Islet precursor cell (in vitro differentiated cells): ENCODE results near the gene OS9.
A peak's percentile ranks its signal among the peaks of the same experiment; 100 is the strongest.
"Not testable (repeated sequence)": the region's sequence is repeated elsewhere in the genome, so short reads cannot be mapped to it uniquely, and the experiment has no call there.

Source experiments
- DNase-seq: peaks from one replicate; pipeline ENCODE4 v3.0.0-alpha.2; 2018

OS9 gene

DNA sequence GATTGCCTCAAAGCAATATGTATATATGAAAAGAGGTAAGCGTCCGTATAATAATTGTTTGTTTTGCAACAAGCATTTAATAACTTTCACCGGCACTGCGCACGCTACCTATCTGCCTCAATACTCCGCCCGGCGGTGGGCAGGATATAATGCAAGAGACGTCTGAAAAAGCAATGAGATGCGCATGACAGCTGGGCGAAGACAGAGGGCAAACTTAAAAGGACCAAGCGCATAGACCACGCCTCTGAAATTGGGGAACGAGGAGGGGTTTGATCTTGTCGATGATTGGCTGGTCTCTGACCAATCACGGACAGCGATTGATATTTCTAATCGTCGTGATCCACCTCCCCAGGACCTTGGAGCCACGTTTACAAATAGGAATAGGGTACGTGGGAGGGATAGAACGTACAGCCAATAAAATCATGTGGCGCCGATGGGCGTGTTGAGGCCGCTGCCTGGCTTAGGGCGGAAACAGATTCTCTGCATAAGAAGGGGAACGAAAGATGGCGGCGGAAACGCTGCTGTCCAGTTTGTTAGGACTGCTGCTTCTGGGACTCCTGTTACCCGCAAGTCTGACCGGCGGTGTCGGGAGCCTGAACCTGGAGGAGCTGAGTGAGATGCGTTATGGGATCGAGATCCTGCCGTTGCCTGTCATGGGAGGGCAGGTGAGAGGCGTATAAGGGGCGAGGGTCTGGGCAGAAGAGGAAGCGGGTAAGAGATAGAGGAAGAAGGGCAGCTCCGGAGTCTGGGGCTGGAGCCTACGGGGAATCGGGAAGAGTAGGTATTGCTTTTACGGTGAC lies at the start of gene OS9:
OS9 (plus strand) TSS at position 474 of the 800 bp plus-strand sequence; CDS start at position 504, 30 bp downstream.
- DNase-seq = peak; percentile 100

DNA sequence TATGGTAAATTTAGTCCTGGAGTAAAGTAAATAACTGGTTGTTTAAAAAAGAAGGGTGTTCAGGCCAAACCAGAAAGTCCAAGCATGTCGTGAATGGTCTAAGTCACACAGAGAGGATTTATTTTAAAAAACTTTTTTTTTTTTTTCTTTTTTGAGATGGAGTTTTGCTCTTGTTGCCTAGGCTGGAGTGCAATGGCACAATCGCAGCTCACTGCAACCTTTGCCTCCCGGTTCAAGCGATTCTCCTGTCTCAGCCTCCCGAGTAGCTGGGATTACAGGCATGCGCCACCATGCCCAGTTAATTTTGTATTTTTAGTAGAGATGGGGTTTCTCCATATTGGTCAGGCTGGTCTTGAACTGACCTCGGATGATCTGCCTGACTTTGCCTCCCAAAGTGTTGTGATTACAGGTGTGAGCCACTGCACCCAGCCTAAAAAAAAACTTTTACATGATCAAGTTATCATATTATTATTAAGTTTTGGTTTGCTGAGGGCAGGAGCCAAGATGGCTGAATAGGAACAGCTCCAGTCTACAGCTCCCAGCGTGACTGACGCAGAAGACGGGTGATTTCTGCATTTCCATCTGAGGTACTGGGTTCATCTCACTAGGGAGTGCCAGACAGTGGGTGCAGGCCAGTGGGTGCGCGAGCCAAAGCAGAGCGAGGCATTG lies 47.8 kb upstream of the OS9 start:
- not testable (repeated sequence) for DNase-seq

DNA sequence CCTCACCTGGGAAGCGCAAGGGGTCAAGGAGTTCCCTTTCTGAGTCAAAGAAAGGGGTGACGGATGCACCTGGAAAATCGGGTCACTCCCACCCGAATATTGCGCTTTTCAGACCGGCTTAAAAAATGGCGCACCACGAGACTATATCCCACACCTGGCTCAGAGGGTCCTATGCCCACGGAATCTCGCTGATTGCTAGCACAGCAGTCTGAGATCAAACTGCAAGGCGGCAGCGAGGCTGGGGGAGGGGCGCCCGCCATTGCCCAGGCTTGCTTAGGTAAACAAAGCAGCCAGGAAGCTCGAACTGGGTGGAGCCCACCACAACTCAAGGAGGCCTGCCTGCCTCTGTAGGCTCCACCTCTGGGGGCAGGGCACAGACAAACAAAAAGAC lies 47.3 kb upstream of the OS9 start:
- DNase-seq = not testable (repeated sequence)

- no peak for DNase-seq
Measured at GRCh38 chr12:57654042-57654441, 39.9 kb upstream of the OS9 start.

GRCh38 chr12:57655541-57656240 lies 38.2 kb upstream of the OS9 start:
- DNase-seq = no peak

- DNase-seq = not testable (repeated sequence)
Measured at GRCh38 chr12:57656408-57656807, 37.5 kb upstream of the OS9 start.

GRCh38 chr12:57657744-57658143 lies 36.2 kb upstream of the OS9 start:
- no peak for DNase-seq

GRCh38 chr12:57658890-57659289 lies 35.0 kb upstream of the OS9 start:
- DNase-seq = no peak

DNA sequence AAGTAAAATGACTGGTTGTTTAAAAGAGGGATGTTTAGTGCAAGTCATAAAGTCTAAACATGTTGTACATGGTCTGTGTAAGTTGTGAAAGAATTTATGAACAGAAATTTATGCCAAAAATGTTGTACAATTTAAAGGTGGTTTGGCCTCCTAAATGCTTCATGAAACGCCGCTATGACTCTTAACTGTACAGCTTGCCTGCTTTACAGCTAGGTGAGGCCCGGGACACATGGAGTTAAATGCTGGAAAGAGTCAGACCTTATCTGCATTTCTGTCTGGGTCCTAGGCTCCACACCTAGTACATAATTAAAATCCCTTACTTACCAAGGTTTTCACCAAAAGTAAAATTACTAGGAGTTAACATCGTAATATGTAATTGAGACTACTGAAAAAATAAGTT lies 32.6 kb upstream of the OS9 start:
- DNase-seq = no peak

- not testable (repeated sequence) for DNase-seq
Measured at GRCh38 chr12:57665066-57665820, 28.7 kb upstream of the OS9 start.

GRCh38 chr12:57666897-57667296 lies 27.0 kb upstream of the OS9 start:
- DNase-seq = no peak

DNA sequence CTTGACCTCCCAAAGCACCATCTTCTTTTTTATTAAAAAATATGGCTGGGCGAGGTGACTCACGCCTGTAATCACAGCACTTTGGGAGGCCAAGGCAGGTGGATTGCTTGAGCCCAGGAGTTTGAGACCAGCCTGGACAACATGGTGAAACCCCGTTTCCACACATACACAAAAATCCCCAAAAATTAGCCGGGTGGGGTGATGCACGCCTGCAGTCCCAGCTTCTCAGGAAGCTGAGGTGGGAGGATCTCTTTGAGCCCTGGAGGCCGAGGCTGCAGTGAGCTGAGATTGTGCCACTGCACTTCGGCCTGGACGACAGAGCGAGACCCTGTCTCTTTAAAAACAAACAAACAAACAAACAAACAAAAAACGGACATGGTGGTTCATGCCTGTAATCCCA lies 24.2 kb upstream of the OS9 start:
- DNase-seq = not testable (repeated sequence)

DNA sequence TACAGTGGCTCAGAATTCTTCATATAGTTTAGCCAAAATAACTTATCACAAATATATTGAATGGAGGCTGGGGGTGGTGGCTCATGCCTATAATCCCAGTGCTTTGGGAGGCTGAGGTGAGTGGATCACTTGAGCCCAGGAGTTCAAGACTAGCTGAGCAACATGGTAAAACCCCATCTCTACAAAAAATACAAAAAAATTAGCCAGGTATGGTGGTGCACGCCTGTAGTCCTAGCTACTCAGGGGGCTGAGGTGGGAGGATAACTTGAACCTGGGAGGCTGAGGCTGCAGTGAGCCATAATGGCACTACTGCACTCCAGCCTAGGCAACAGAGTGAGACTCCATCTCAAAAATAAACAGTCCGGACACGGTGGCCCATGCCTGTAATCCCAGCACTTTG lies 22.1 kb upstream of the OS9 start:
- DNase-seq = not testable (repeated sequence)

GRCh38 chr12:57672801-57673200 lies 21.1 kb upstream of the OS9 start:
- no peak for DNase-seq

- no peak for DNase-seq
Measured at GRCh38 chr12:57674691-57675090, 19.2 kb upstream of the OS9 start.

DNA sequence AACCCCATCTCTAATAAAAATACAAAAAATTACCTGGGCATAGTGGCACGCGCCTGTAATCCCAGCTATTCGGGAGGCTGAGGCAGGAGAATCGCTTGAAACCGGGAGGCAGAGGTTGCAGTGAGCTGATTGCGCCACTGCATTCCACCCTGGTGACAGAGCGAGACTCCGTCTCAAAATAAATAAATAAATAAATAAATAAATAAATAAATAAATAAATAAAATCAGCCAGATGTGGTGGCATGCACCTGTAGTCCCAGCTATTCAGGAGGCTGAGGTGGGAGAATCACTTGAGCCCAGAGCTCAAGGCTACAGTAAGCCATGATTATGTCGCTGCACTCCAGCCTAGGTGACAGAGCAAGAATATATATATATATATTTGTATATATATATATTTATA lies 16.0 kb upstream of the OS9 start:
- DNase-seq = not testable (repeated sequence)

GRCh38 chr12:57679697-57680096 lies 14.2 kb upstream of the OS9 start:
- DNase-seq = no peak

GRCh38 chr12:57687862-57688261 lies 6.1 kb upstream of the OS9 start:
- no peak for DNase-seq

GRCh38 chr12:57688931-57689330 lies 5.0 kb upstream of the OS9 start:
- no peak for DNase-seq

DNA sequence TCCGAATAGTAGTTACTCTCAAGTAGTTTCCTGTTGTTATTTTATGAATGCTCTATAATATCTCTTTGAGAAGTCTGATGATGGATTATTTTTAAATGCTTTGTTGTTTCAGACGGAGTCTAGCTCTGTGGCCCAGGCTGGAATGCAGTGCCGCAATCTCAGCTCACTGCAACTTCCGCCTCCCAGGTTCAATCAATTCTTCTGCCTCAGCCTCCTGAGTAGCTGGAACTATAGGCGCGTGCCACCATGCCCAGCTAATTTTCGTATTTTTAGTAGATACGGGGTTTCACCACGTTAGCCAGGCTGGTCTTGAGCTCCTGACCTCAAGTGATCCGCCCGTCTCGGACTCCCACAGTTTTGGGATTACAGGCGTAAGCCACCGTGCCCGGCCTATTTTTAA lies 1.4 kb upstream of the OS9 start:
- DNase-seq = no peak

- DNase-seq = no peak
Measured at GRCh38 chr12:57693317-57693658, 644 bp upstream of the OS9 start.

DNA sequence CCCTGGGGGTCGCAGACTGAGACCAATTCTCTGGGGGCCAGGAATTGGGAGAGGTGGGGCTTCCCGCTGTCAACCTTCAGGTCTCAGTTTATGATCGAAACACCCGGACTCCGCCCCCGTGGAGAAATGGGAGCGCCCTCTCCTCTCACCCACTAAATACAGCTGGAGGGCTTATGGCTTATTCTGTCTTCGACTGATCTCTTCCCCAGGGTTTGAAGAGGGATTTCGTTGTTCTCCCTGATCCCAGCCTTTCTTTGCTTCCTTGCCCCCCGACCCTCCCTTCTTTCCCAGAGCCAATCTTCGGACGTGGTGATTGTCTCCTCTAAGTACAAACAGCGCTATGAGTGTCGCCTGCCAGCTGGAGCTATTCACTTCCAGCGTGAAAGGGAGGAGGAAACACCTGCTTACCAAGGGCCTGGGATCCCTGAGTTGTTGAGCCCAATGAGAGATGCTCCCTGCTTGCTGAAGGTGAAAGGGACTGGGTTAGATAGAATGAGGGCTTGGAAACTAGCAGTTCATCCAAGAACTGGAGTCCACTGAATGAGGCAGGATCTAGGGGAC lies 607 bp downstream of the OS9 start:
- DNase-seq = no peak
